GM12875 (cell line): Measurements from ENCODE around the gene PAX8.

Experiments used
- H3K4me3 ChIP-seq: one replicate; pipeline ENCODE4 v1.5.1; 2011; ENCODE audit warnings: low read depth, low read length, control low read depth
- CTCF ChIP-seq: IDR thresholded peaks from 2 replicates; pipeline ENCODE4 v1.5.1; 2011; ENCODE audit warnings: low read depth, mild to moderate bottlenecking, control low read depth, inconsistent platforms, low read length, moderate library complexity, borderline replicate concordance; ENCODE audit not compliant: insufficient read depth

PAX8 gene

DNA sequence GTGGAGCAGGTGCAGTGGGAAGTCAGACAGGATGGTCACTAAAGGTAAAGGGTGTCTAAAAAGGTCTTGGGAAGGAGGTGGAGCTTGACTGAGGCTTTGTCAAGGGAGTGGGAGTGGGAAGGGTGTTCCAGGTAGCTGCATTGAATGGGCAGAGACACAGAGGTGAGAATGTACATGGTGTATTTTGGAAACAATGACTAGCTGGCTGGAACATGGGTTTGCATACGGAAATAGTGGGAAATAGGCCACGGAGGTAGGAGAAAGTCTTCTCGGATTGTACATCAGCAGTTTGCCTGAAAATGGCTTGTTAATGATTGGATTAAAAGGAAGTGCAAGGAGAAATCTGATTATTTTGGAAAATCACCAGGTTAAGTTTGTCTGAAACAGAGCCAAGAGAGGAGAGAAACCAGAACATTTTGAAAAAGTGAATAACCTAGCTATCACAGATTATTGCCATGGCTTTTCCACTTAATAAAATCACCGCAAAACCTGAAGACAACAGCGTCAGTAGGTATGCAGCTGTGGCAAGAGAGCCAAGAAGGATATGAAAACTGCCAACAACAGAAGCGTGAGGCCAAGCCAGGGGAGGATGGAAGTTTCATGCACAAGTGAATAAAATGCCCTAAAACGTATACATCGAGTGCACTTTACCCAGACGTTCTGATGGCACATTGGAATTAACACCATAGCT lies 13.9 kb downstream of the PAX8 start:
- no peak for TF ChIP-seq CTCF
- no peak overlapping the region for H3K4me3 ChIP-seq

DNA sequence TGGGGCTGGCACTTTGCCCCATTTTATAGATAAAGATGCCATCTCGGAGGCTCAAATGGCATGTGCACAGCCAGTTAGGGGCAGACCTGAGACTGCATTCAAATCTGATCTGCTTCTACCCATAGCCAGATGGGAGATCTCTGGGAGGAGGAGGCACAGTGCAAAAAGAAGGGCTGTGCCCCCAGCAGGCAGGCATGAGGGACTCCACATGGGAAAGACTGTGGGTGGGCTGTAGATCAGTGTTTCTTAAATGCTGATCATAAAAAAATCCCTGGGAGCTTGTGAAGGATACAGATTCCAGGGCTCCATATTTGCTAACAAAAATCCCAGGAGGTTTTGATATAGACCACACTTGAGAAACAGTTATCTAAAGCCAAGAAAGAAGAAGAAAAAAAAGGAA lies 15.2 kb downstream of the PAX8 start:
- TF ChIP-seq CTCF: no peak
- no peak overlapping the region for H3K4me3 ChIP-seq

- no peak for TF ChIP-seq CTCF
- no peak overlapping the region for H3K4me3 ChIP-seq
Observed at GRCh38 chr2:113260991-113261390, 17.7 kb downstream of the PAX8 start.

DNA sequence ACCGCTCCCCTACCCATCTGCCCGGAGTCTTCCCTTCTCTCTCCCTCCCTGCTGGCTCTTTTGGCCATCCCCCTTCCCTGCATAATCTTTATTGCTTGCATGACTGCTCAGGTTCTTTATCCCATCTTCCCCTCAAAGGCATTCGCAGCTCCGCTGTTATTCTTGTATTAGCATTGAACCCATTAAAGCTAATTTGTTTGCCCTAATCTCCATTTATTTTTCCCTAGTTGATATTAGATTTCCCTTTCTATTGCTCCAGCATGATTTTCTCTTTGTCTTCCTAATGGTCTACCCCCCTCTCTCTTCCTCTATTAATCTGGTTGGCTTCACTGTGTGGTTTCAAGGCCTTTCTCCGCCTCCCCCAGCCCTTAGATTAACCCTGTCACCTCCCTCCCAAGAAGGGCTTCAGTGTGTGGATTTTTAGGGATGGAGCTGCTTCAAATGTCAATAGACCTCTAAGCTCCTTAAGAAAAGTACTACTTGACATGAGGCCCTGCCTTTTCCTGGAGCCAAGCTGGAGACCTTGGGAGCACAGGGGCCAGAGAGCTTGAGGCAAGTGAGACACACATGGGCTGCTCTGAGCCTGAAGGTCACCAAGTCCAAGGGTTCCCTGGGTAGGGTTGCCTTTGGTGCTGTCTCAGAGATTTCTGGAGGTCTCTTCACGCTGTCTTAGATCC lies 20.1 kb downstream of the PAX8 start:
- no peak overlapping the region for H3K4me3 ChIP-seq
- TF ChIP-seq CTCF: no peak

DNA sequence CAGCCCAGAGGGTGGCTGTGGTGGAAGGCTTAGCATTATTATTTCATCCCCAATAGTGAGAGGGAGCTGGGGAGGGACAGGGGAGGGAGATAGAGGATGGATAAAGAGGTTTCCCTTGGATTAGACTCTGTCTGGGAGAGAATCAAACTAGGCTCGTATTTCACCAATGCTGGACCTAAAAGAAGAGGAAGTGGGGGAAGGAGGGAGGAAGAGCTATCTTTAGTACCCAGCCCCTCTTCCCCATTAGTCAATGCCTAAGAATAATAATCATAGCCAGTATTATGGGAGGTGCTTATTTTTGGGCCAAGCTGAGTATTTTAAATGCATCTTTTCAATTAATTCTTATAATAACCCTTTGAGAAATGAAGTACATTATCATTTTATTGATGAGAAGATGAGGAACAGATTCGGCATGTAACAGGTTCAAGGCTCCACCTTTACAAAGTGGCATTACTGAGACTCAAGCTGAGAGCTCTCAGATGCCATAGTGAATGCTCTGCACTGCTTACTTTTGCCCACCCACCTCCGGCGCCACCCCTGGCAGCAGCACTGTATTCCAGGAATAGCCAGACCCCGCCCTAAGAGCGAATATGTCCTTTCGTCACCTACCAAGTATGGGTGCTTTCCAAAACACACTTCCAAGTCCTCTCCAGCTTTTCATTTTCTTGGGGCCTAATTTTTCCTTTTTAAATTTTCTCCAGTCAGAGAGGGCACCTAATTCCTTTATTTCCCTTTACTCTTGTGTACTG lies 21.0 kb downstream of the PAX8 start:
- TF ChIP-seq CTCF: no peak
- H3K4me3 ChIP-seq: no peak overlapping the region

GRCh38 chr2:113255140-113256070 lies 23.3 kb downstream of the PAX8 start:
- H3K4me3 ChIP-seq: no peak overlapping the region
- no peak for TF ChIP-seq CTCF
